Measurements from ENCODE around the gene GALK2.

GALK2 gene

GRCh38 chr15:49145651-49146609 is 24.1 kb upstream of the GALK2 start:
- H4K20me1 ChIP-seq (ENCODE audit: low read depth, low read length), result peaks cover 43% of the 10 kb centered on the region
- peaks cover 25% of the 10 kb centered on the region for H3K36me3 ChIP-seq (ENCODE audit: low read length)
- H3K4me3 ChIP-seq (ENCODE audit: insufficient read depth, low read length, poor library complexity, severe bottlenecking), result no peak overlapping the region

GRCh38 chr15:49148298-49148697 is 21.7 kb upstream of the GALK2 start:
- Histone ChIP-seq H3K4me2 (ENCODE audit: low read depth, low read length, poor library complexity, severe bottlenecking) (peak overlapping the region; percentile 22), H3K36me3 (ENCODE audit: low read length) (peaks cover 5% of the 10 kb centered on the region; the same call in 1 of the 2 replicates), H3K79me2 (ENCODE audit: insufficient read depth, low read length) (peaks cover 94% of the 10 kb centered on the region), H3K27ac (ENCODE audit: low read depth, low read length) (no peak overlapping the region), H3K9me3 (ENCODE audit: insufficient read depth, low read length) (no peaks in the 10 kb centered on the region), H4K20me1 (ENCODE audit: low read depth, low read length) (peaks cover 49% of the 10 kb centered on the region), H2AFZ (ENCODE audit: low read depth, low read length, severe bottlenecking) (no peak overlapping the region), H3K9ac (ENCODE audit: low read length) (no peak overlapping the region), H3K9me2 (replicated peaks; ENCODE audit: insufficient read depth, low read length) (no peaks in the 10 kb centered on the region), H3K27me3 (ENCODE audit: low read length) (no peaks in the 10 kb centered on the region), H3F3A (ENCODE audit: insufficient read depth) (peaks cover 26% of the 10 kb centered on the region), H3K4me3 (ENCODE audit: insufficient read depth, low read length, poor library complexity, severe bottlenecking) (no peak overlapping the region)
- TF ChIP-seq EZH2phosphoT487 (conservative IDR thresholded peaks at IDR 0.05; ENCODE audit: low read length) (no peak), CTCF (IDR thresholded peaks at IDR 0.05; ENCODE audit: insufficient read depth, low read length, poor library complexity, severe bottlenecking) (no peak)

More at GRCh38 chr15:49145651-49146609, 24.1 kb upstream of the GALK2 start:
- Histone ChIP-seq H3K27me3 (ENCODE audit: low read length) (no peaks in the 10 kb centered on the region), H3K79me2 (ENCODE audit: insufficient read depth, low read length) (peaks cover 73% of the 10 kb centered on the region), H3K9ac (ENCODE audit: low read length) (no peak overlapping the region), H3F3A (ENCODE audit: insufficient read depth) (peaks cover 26% of the 10 kb centered on the region), H2AFZ (ENCODE audit: low read depth, low read length, severe bottlenecking) (no peak overlapping the region), H3K4me2 (ENCODE audit: low read depth, low read length, poor library complexity, severe bottlenecking) (no peak overlapping the region), H3K9me3 (ENCODE audit: insufficient read depth, low read length) (no peaks in the 10 kb centered on the region), H3K9me2 (replicated peaks; ENCODE audit: insufficient read depth, low read length) (no peaks in the 10 kb centered on the region), H3K27ac (ENCODE audit: low read depth, low read length) (no peak overlapping the region)
- TF ChIP-seq CTCF (IDR thresholded peaks at IDR 0.05; ENCODE audit: insufficient read depth, low read length, poor library complexity, severe bottlenecking) (peak; percentile 88), EZH2phosphoT487 (conservative IDR thresholded peaks at IDR 0.05; ENCODE audit: low read length) (no peak)

- H4K20me1 ChIP-seq (ENCODE audit: low read depth, low read length), result peaks cover 53% of the 10 kb centered on the region
- H3K4me2 ChIP-seq (ENCODE audit: low read depth, low read length, poor library complexity, severe bottlenecking), result peak overlapping the region; percentile 22
- H2AFZ ChIP-seq (ENCODE audit: low read depth, low read length, severe bottlenecking), result no peak overlapping the region
- H3K9ac ChIP-seq (ENCODE audit: low read length), result no peak overlapping the region
- H3K9me3 ChIP-seq (ENCODE audit: insufficient read depth, low read length), result no peaks in the 10 kb centered on the region
- no peaks in the 10 kb centered on the region for H3K9me2 ChIP-seq (replicated peaks; ENCODE audit: insufficient read depth, low read length)
- H3K36me3 ChIP-seq (ENCODE audit: low read length), result peaks cover 5% of the 10 kb centered on the region; the same call in 1 of the 2 replicates
- H3F3A ChIP-seq (ENCODE audit: insufficient read depth), result peaks cover 26% of the 10 kb centered on the region
- no peaks in the 10 kb centered on the region for H3K27me3 ChIP-seq (ENCODE audit: low read length)
- H3K4me3 ChIP-seq (ENCODE audit: insufficient read depth, low read length, poor library complexity, severe bottlenecking), result no peak overlapping the region
- TF ChIP-seq CTCF (IDR thresholded peaks at IDR 0.05; ENCODE audit: insufficient read depth, low read length, poor library complexity, severe bottlenecking), result no peak
- TF ChIP-seq EZH2phosphoT487 (conservative IDR thresholded peaks at IDR 0.05; ENCODE audit: low read length), result no peak
- no peak overlapping the region for H3K27ac ChIP-seq (ENCODE audit: low read depth, low read length)
- peaks cover 95% of the 10 kb centered on the region for H3K79me2 ChIP-seq (ENCODE audit: insufficient read depth, low read length)
These were observed 21.3 kb upstream of the GALK2 start for GRCh38 chr15:49148727-49149126.
